SU-DHL-6 (cell line): ENCODE data around the gene USP46.

Source experiments
- H2AFZ ChIP-seq: fragments of 200-600 bp; sonication (generic); 2 replicates; pipeline ENCODE4 v1.6.1; 2014; ENCODE audit warnings: low read depth, mild to moderate bottlenecking, moderate library complexity, mixed read lengths, antibody characterized with exemption, low read length; ENCODE audit not compliant: severe bottlenecking
- H3F3A ChIP-seq: fragments of 200-600 bp; shearing (Covaris generic); 2 replicates; pipeline ENCODE4 v1.6.0; 2016; ENCODE audit warnings: antibody characterized with exemption, mild to moderate bottlenecking; ENCODE audit not compliant: insufficient read depth
- H3K27ac ChIP-seq: fragments of 200-600 bp; sonication (generic); 2 replicates; pipeline ENCODE4 v1.5.1; 2016; ENCODE audit warnings: low read depth, mild to moderate bottlenecking, low read length, moderate library complexity, mixed read lengths
- H3K27me3 ChIP-seq: fragments of 200-600 bp; sonication (generic), shearing (Covaris generic); 2 replicates; pipeline ENCODE4 v1.6.0; 2014; ENCODE audit warnings: mild to moderate bottlenecking, low read length
- H3K36me3 ChIP-seq: fragments of 200-600 bp; sonication (generic); 2 replicates; pipeline ENCODE4 v1.6.1; 2014; ENCODE audit warnings: mild to moderate bottlenecking, low read length, mixed read lengths
- H3K4me2 ChIP-seq: fragments of 300-600, 200-600 bp; shearing (Covaris generic), sonication (generic); 2 replicates; pipeline ENCODE4 v1.6.0; 2014; ENCODE audit warnings: low read length, low read depth, mild to moderate bottlenecking; ENCODE audit not compliant: poor library complexity, severe bottlenecking
- H3K4me3 ChIP-seq: fragments of 200-600 bp; sonication (generic); 2 replicates; pipeline ENCODE4 v1.5.1; 2014; ENCODE audit warnings: antibody characterized with exemption, low read length, mild to moderate bottlenecking, mixed read lengths; ENCODE audit not compliant: insufficient read depth, poor library complexity, severe bottlenecking
- H3K79me2 ChIP-seq: fragments of 200-600 bp; sonication (generic); 2 replicates; pipeline ENCODE4 v1.6.1; 2014; ENCODE audit warnings: mild to moderate bottlenecking, low read length, moderate library complexity; ENCODE audit not compliant: insufficient read depth
- H3K9ac ChIP-seq: fragments of 200-600 bp; sonication (generic); 2 replicates; pipeline ENCODE4 v1.7.0; 2014; ENCODE audit warnings: mild to moderate bottlenecking, low read length
- H3K9me2 ChIP-seq: fragments of 200-600 bp; sonication (generic); replicated peaks from 2 replicates; pipeline ENCODE4 v1.6.1; 2014; ENCODE audit warnings: low read length; ENCODE audit not compliant: insufficient read depth
- H3K9me3 ChIP-seq: fragments of 200-600 bp; sonication (generic); 2 replicates; pipeline ENCODE4 v1.6.1; 2014; ENCODE audit warnings: low read length, mixed read lengths; ENCODE audit not compliant: insufficient read depth
- H4K20me1 ChIP-seq: fragments of 200-600 bp; sonication (generic); 2 replicates; pipeline ENCODE4 v1.6.1; 2014; ENCODE audit warnings: low read depth, mild to moderate bottlenecking, antibody characterized with exemption, low read length, moderate library complexity, mixed read lengths
- EZH2phosphoT487 ChIP-seq: fragments of 200-600 bp; sonication (generic), shearing (Covaris generic); conservative IDR thresholded peaks from 2 replicates; pipeline ENCODE4 v1.6.1; 2018; ENCODE audit warnings: mild to moderate bottlenecking, antibody characterized with exemption, low read length, moderate library complexity, mixed read lengths
- TF ChIP-seq, protein P1 (sequence below): fragments of 200-600 bp; sonication (generic); IDR thresholded peaks from one replicate; pipeline ENCODE4 v1.5.1; 2017; ENCODE audit warnings: antibody characterized with exemption, mild to moderate bottlenecking, low read length, moderate library complexity; ENCODE audit not compliant: insufficient read depth, poor library complexity, severe bottlenecking

Gene USP46

DNA sequence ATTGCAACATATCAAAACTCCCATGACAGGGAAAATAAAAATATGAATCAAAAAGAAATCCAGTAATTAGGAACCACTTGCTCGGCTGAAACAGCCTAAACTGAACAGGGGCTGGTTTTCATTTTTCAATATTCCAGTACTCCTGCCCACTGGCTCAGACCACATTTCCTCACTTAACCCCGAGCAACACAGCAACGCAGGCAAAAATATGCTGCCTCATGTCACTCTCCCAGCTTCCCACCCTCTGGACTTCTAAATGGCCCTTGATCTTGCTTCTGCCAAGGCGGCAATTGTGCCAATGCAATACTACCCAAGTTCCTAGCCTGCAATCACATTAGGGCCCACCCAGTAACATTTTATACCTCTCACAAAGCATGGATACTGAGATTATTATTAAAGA lies 30.6 kb downstream of the USP46 start:
- Histone ChIP-seq H3K4me2 (no peak overlapping the region), H4K20me1 (no peaks in the 10 kb centered on the region), H3K79me2 (no peaks in the 10 kb centered on the region), H3K36me3 (no peaks in the 10 kb centered on the region), H3F3A (no peaks in the 10 kb centered on the region), H3K27me3 (no peaks in the 10 kb centered on the region), H3K9ac (no peak overlapping the region), H3K4me3 (no peak overlapping the region), H3K9me2 (no peaks in the 10 kb centered on the region), H3K9me3 (no peaks in the 10 kb centered on the region), H2AFZ (no peak overlapping the region), H3K27ac (no peak overlapping the region)
- TF ChIP-seq, protein P1, sequence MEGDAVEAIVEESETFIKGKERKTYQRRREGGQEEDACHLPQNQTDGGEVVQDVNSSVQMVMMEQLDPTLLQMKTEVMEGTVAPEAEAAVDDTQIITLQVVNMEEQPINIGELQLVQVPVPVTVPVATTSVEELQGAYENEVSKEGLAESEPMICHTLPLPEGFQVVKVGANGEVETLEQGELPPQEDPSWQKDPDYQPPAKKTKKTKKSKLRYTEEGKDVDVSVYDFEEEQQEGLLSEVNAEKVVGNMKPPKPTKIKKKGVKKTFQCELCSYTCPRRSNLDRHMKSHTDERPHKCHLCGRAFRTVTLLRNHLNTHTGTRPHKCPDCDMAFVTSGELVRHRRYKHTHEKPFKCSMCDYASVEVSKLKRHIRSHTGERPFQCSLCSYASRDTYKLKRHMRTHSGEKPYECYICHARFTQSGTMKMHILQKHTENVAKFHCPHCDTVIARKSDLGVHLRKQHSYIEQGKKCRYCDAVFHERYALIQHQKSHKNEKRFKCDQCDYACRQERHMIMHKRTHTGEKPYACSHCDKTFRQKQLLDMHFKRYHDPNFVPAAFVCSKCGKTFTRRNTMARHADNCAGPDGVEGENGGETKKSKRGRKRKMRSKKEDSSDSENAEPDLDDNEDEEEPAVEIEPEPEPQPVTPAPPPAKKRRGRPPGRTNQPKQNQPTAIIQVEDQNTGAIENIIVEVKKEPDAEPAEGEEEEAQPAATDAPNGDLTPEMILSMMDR, result no peak
- no peak for TF ChIP-seq EZH2phosphoT487

DNA sequence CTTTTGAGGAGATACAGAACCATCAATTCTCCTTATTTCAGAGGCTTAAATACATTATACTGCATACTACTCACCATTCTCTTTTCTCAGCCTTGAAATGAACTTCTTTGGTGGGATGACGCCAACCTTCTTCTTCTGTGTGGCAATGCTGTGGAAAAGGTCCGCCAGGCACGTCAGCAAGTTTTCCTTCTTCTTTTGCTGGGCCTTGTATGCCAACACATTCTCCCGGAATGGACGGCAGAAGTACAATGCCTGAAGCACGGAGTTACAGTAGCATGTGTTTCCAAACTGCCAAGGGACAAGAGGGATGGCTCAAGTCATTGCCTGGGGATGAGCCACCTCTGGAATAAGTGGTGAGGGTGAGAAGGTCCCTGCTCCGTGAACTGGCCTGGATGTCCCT lies 31.2 kb downstream of the USP46 start:
- Histone ChIP-seq H4K20me1 (no peaks in the 10 kb centered on the region), H3K36me3 (no peaks in the 10 kb centered on the region), H3K27ac (no peak overlapping the region), H3K4me2 (no peak overlapping the region), H3K27me3 (no peaks in the 10 kb centered on the region), H3K9me2 (no peaks in the 10 kb centered on the region), H2AFZ (no peak overlapping the region), H3K9me3 (no peaks in the 10 kb centered on the region), H3K9ac (no peak overlapping the region), H3K4me3 (no peak overlapping the region), H3F3A (no peaks in the 10 kb centered on the region), H3K79me2 (no peaks in the 10 kb centered on the region)
- TF ChIP-seq EZH2phosphoT487, result no peak
- TF ChIP-seq, protein P1, result no peak

- Histone ChIP-seq H3K36me3 (no peaks in the 10 kb centered on the region), H3K9me3 (no peaks in the 10 kb centered on the region), H3K27ac (no peak overlapping the region), H3K9me2 (no peaks in the 10 kb centered on the region), H3K79me2 (no peaks in the 10 kb centered on the region), H3F3A (no peaks in the 10 kb centered on the region), H2AFZ (no peak overlapping the region), H3K27me3 (no peaks in the 10 kb centered on the region), H3K9ac (no peak overlapping the region), H3K4me2 (no peak overlapping the region), H3K4me3 (no peak overlapping the region), H4K20me1 (no peaks in the 10 kb centered on the region)
- TF ChIP-seq, protein P1, result no peak
- TF ChIP-seq EZH2phosphoT487, result no peak
These were observed 33.9 kb downstream of the USP46 start for GRCh38 chr4:52625216-52625615.

DNA sequence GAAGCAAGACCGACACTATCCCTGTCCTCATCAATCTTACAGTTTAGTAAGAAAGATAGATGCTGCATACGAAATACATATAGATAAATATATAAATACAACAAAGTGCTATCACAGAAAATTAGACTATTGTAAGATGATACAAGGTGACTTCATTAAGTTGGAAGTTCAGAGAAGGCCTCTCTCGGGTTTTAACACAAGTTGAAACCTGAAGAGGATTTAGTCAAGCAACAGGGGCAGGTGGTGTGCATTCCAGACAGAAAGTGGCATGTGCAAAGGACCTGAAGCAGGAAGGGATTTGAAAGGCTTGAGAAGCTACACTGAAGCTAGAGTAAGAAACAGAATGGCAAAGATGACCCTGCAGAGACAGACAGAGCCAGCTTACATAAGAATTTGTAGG lies 36.5 kb downstream of the USP46 start:
- Histone ChIP-seq H3K9me2 (no peaks in the 10 kb centered on the region), H4K20me1 (no peaks in the 10 kb centered on the region), H3K9ac (no peak overlapping the region), H3K36me3 (no peaks in the 10 kb centered on the region), H3K79me2 (no peaks in the 10 kb centered on the region), H3K9me3 (no peaks in the 10 kb centered on the region), H3K4me3 (no peak overlapping the region), H3K4me2 (no peak overlapping the region), H2AFZ (no peak overlapping the region), H3F3A (no peaks in the 10 kb centered on the region), H3K27me3 (no peaks in the 10 kb centered on the region), H3K27ac (no peak overlapping the region)
- TF ChIP-seq EZH2phosphoT487, result no peak
- TF ChIP-seq, protein P1, result no peak
